Kidney glomerular epithelial cell (primary cell): Measurements from ENCODE around the gene PI4KA.
"Not testable (repeated sequence)": the region's sequence is repeated elsewhere in the genome, so short reads cannot be mapped to it uniquely, and the experiment has no call there.

Experiments used
- DNase-seq: peaks from one replicate; lab custom pipeline; 2025; lab: John Stamatoyannopoulos, UW

PI4KA gene

GRCh38 chr22:20748731-20749428 lies 109.7 kb downstream of the PI4KA start:
- DNase-seq = no peak

- DNase-seq = no peak
These were observed 110.5 kb downstream of the PI4KA start for GRCh38 chr22:20748082-20748481.

GRCh38 chr22:20747223-20747622 lies 111.4 kb downstream of the PI4KA start:
- no peak for DNase-seq

- no peak for DNase-seq
These were observed 112.0 kb downstream of the PI4KA start for GRCh38 chr22:20746431-20747189.

GRCh38 chr22:20745119-20745518 lies 113.5 kb downstream of the PI4KA start:
- no peak for DNase-seq

- DNase-seq = no peak
These were observed 114.2 kb downstream of the PI4KA start for GRCh38 chr22:20744456-20744855.

GRCh38 chr22:20742764-20743163 lies 115.8 kb downstream of the PI4KA start:
- DNase-seq = no peak

- DNase-seq = no peak
These were observed 116.7 kb downstream of the PI4KA start for GRCh38 chr22:20741634-20742581.

GRCh38 chr22:20741008-20741633 lies 117.5 kb downstream of the PI4KA start:
- no peak for DNase-seq

GRCh38 chr22:20740222-20740951 lies 118.2 kb downstream of the PI4KA start:
- no peak for DNase-seq

GRCh38 chr22:20738394-20739089 lies 120.1 kb downstream of the PI4KA start:
- no peak for DNase-seq

GRCh38 chr22:20736891-20737290 lies 121.7 kb downstream of the PI4KA start:
- not testable (repeated sequence) for DNase-seq

- not testable (repeated sequence) for DNase-seq
These were observed 123.1 kb downstream of the PI4KA start for GRCh38 chr22:20735356-20736162.

- DNase-seq = not testable (repeated sequence)
These were observed 126.2 kb downstream of the PI4KA start for GRCh38 chr22:20732431-20732830.

GRCh38 chr22:20729194-20729593 lies 129.4 kb downstream of the PI4KA start:
- no peak for DNase-seq

- no peak for DNase-seq
These were observed 130.0 kb downstream of the PI4KA start for GRCh38 chr22:20728523-20729190.

- no peak for DNase-seq
These were observed 131.2 kb downstream of the PI4KA start for GRCh38 chr22:20727118-20728015.

GRCh38 chr22:20725987-20726558 lies 132.5 kb downstream of the PI4KA start:
- DNase-seq = no peak
